Neuronal stem cell (in vitro differentiated cells): Measurements from ENCODE around the gene ROCK1.

Experiments
- DNase-seq: peaks from one replicate; pipeline ENCODE4 v3.0.0-alpha.2; 2013; ENCODE audit warnings: low spot score
- H2AFZ ChIP-seq: one replicate; pipeline ENCODE4 v1.6.1; 2013; ENCODE audit warnings: mild to moderate bottlenecking, low read length, inconsistent platforms
- H2AK5ac ChIP-seq: 2 replicates; pipeline ENCODE4 v1.6.1; 2013; ENCODE audit warnings: low read depth, mild to moderate bottlenecking, inconsistent platforms, low read length, moderate library complexity, mixed read lengths
- H2BK120ac ChIP-seq: 2 replicates; pipeline ENCODE4 v1.6.1; 2013; ENCODE audit warnings: low read depth, mild to moderate bottlenecking, inconsistent platforms, low read length, moderate library complexity, mixed read lengths
- H2BK12ac ChIP-seq: one replicate; pipeline ENCODE4 v1.6.1; 2013; ENCODE audit warnings: low read length, inconsistent platforms
- H2BK15ac ChIP-seq: 2 replicates; pipeline ENCODE4 v1.6.1; 2013; ENCODE audit warnings: mild to moderate bottlenecking, low read length, inconsistent platforms, mixed read lengths
- H2BK5ac ChIP-seq: one replicate; pipeline ENCODE4 v1.6.1; 2013; ENCODE audit warnings: inconsistent platforms, mild to moderate bottlenecking, low read length, moderate library complexity
- H3K14ac ChIP-seq: one replicate; pipeline ENCODE4 v1.6.1; 2013; ENCODE audit warnings: low read length, inconsistent platforms
- H3K18ac ChIP-seq: 2 replicates; pipeline ENCODE4 v1.6.1; 2013; ENCODE audit warnings: low read length, inconsistent platforms
- H3K23ac ChIP-seq: 2 replicates; pipeline ENCODE4 v1.6.1; 2013; ENCODE audit warnings: low read depth, mild to moderate bottlenecking, mixed read lengths, low read length, inconsistent platforms; ENCODE audit not compliant: poor library complexity
- H3K27ac ChIP-seq: replicated peaks from 3 replicates; pipeline ENCODE4 v1.5.1; 2013; ENCODE audit warnings: low read length, inconsistent platforms
- H3K27me3 ChIP-seq, 3 experiments: 2 replicates each; pipeline ENCODE4 v1.6.1; 2013; ENCODE audit warnings: low read length in 3 of 3, mild to moderate bottlenecking in 2 of 3, inconsistent platforms in 1 of 3, low read depth in 1 of 3, mixed read lengths in 1 of 3, moderate library complexity in 1 of 3; ENCODE audit not compliant: control insufficient read depth in 3 of 3, insufficient read depth in 3 of 3
- H3K36me3 ChIP-seq, 2 donors: replicated peaks in 1 of 2; 2 replicates each; pipeline ENCODE4 v1.6.1; 2013; ENCODE audit warnings: low read length in 2 of 2; ENCODE audit not compliant: control insufficient read depth in 2 of 2, insufficient read depth in 2 of 2
- H3K4ac ChIP-seq: 2 replicates; pipeline ENCODE4 v1.6.1; 2013; ENCODE audit warnings: inconsistent platforms, mild to moderate bottlenecking, low read length, moderate library complexity
- H3K4me1 ChIP-seq, 2 donors: 1 replicate in 1 of 2; 2 replicates in 1 of 2; pipeline ENCODE4 v1.6.1; 2013; ENCODE audit warnings: low read length in 2 of 2, low read depth in 1 of 2; ENCODE audit not compliant: control insufficient read depth in 2 of 2, insufficient read depth in 1 of 2
- H3K4me2 ChIP-seq: one replicate; pipeline ENCODE4 v1.6.1; 2013; ENCODE audit warnings: mild to moderate bottlenecking, low read length, inconsistent platforms; ENCODE audit not compliant: insufficient read depth, poor library complexity, severe bottlenecking
- H3K4me3 ChIP-seq, 2 donors: 2 replicates each; pipeline ENCODE4 v1.5.1; 2013; ENCODE audit warnings: low read length in 2 of 2, mild to moderate bottlenecking in 2 of 2, inconsistent platforms in 1 of 2, moderate library complexity in 1 of 2
- H3K79me1 ChIP-seq: one replicate; pipeline ENCODE4 v1.6.1; 2013; ENCODE audit warnings: low read depth, mild to moderate bottlenecking, inconsistent platforms, low read length, moderate library complexity
- H3K9ac ChIP-seq: one replicate; pipeline ENCODE4 v1.6.1; 2013; ENCODE audit warnings: mild to moderate bottlenecking, low read depth, low read length, inconsistent platforms; ENCODE audit not compliant: poor library complexity
- H3K9me3 ChIP-seq, 2 donors: replicated peaks in 1 of 2; 2 replicates each; pipeline versions ENCODE3 to v1.6.1; 2013; ENCODE audit warnings: low read length in 2 of 2, mild to moderate bottlenecking in 2 of 2, inconsistent platforms in 1 of 2, low read depth in 1 of 2, mixed read lengths in 1 of 2, moderate library complexity in 1 of 2; ENCODE audit not compliant: control insufficient read depth in 2 of 2, insufficient read depth in 1 of 2
- H4K8ac ChIP-seq: one replicate; pipeline ENCODE4 v1.6.1; 2013; ENCODE audit warnings: low read depth, mild to moderate bottlenecking, inconsistent platforms, low read length, moderate library complexity
- H4K91ac ChIP-seq: one replicate; pipeline ENCODE4 v1.6.1; 2013; ENCODE audit warnings: low read length, low read depth, mild to moderate bottlenecking, inconsistent platforms; ENCODE audit not compliant: poor library complexity
- WGBS, 2 donors: extraction: QIAGEN DNeasy Blood & Tissue Kit; methylation state at CpG; one replicate each; pipeline ENCODE4 v1.1.7; 2013; ENCODE audit warnings: missing lambda C conversion rate in 2 of 2, mixed read lengths in 1 of 2; ENCODE audit not compliant: insufficient read length in 2 of 2, insufficient replicate concordance in 1 of 2; ENCODE audit errors: extremely low coverage in 2 of 2; 5-methylcytosine and 5-hydroxymethylcytosine counted together

ROCK1 gene

DNA sequence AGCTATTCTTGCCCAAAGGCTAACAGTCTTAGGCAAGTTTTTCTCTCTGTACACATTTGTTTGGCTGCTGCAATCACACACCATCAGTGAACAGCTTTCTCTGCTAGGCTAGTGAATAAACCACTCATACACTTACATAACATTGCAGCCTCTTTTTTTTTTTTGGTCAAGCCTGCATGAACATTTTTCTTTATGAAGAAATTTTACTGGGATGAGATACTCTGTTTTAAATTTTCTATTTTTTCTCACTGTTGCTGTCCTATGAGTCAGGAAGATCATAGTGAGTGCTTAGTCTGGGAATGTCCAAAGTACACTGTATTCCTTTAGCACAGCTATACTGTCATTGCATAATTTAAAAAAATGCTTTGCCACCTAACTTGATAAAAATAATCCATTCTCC, 58.5 kb downstream of the ROCK1 start:
- Histone ChIP-seq H3K4me1 (peaks cover 0 to 2% of the 10 kb centered on the region in 2 donors), H4K8ac (no peak overlapping the region), H3K27ac (no peak overlapping the region), H3K4me2 (no peak overlapping the region), H2BK15ac (no peak overlapping the region), H4K91ac (no peak overlapping the region), H3K9me3 (no peaks in the 10 kb centered on the region), H3K23ac (no peak overlapping the region), H3K4me3 (no peak overlapping the region), H3K4ac (no peak overlapping the region), H2AK5ac (no peak overlapping the region), H2BK120ac (no peak overlapping the region), H3K79me1 (no peaks in the 10 kb centered on the region), H2BK12ac (no peak overlapping the region), H3K36me3 (peaks cover 0 to 10% of the 10 kb centered on the region in 2 donors), H3K9ac (no peak overlapping the region), H3K18ac (no peak overlapping the region), H2BK5ac (no peak overlapping the region), H3K27me3 (no peaks in the 10 kb centered on the region), H2AFZ (no peak overlapping the region), H3K14ac (no peak overlapping the region)
- no peak for DNase-seq

- no CpG with 5 or more reads among the region's 5 CpGs for WGBS, 2 donors
- Histone ChIP-seq H2AK5ac (no peak overlapping the region), H3K14ac (no peak overlapping the region), H3K4me1 (peaks cover 0 to 2% of the 10 kb centered on the region in 2 donors), H3K4ac (no peak overlapping the region), H4K8ac (no peak overlapping the region), H3K9me3 (no peaks in the 10 kb centered on the region), H2BK12ac (no peak overlapping the region), H3K4me2 (no peak overlapping the region), H3K4me3 (no peak overlapping the region), H4K91ac (no peak overlapping the region), H3K27me3 (no peaks in the 10 kb centered on the region), H3K36me3 (peaks cover 0 to 15% of the 10 kb centered on the region in 2 donors), H2BK5ac (no peak overlapping the region), H2BK120ac (no peak overlapping the region), H3K9ac (no peak overlapping the region), H2AFZ (no peak overlapping the region), H2BK15ac (no peak overlapping the region), H3K79me1 (no peaks in the 10 kb centered on the region), H3K18ac (no peak overlapping the region), H3K27ac (no peak overlapping the region), H3K23ac (no peak overlapping the region)
- DNase-seq, result no peak
Measured at GRCh38 chr18:21052385-21052784, 59.2 kb downstream of the ROCK1 start.

DNA sequence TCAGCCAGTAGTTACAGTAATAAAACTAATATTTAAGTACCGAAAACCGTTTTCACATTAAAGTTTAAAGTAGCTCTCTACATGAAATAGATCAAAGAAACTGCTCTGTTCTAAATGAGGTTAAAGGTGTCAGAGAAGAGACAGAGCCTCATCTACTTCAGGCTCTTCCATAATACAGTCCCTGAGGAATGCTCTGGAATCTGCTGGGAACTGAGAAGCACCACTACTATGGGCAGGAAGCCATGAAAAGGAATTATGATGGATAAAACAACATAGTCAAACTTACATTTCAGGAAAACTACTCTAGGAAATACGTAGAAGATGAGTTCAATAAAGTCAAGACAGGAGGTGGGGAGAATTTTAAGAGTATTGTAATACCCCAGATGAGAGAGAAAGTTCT, 60.0 kb downstream of the ROCK1 start:
- Histone ChIP-seq H3K23ac (no peak overlapping the region), H2AK5ac (no peak overlapping the region), H3K4ac (no peak overlapping the region), H3K18ac (no peak overlapping the region), H3K4me2 (no peak overlapping the region), H3K27me3 (no peaks in the 10 kb centered on the region), H2BK120ac (no peak overlapping the region), H3K4me1 (peaks cover 0 to 2% of the 10 kb centered on the region in 2 donors), H3K9me3 (no peaks in the 10 kb centered on the region), H3K4me3 (no peak overlapping the region), H2BK12ac (no peak overlapping the region), H3K79me1 (no peaks in the 10 kb centered on the region), H3K14ac (no peak overlapping the region), H3K36me3 (peaks cover 0 to 22% of the 10 kb centered on the region in 2 donors), H4K8ac (no peak overlapping the region), H2BK15ac (no peak overlapping the region), H3K9ac (no peak overlapping the region), H3K27ac (no peak overlapping the region), H2BK5ac (no peak overlapping the region), H2AFZ (no peak overlapping the region), H4K91ac (no peak overlapping the region)
- no peak for DNase-seq
- no CpG with 5 or more reads among the region's 3 CpGs for WGBS, 2 donors

- Histone ChIP-seq H3K4me3 (no peak overlapping the region), H3K4ac (no peak overlapping the region), H3K4me1 (peaks cover 0 to 2% of the 10 kb centered on the region in 2 donors), H3K9me3 (no peaks in the 10 kb centered on the region), H3K79me1 (no peaks in the 10 kb centered on the region), H4K91ac (no peak overlapping the region), H2AK5ac (no peak overlapping the region), H2BK5ac (no peak overlapping the region), H3K36me3 (peaks cover 0 to 35% of the 10 kb centered on the region in 2 donors), H2BK15ac (no peak overlapping the region), H2AFZ (no peak overlapping the region), H2BK12ac (no peak overlapping the region), H2BK120ac (no peak overlapping the region), H3K4me2 (no peak overlapping the region), H3K27me3 (no peaks in the 10 kb centered on the region), H3K23ac (no peak overlapping the region), H3K18ac (no peak overlapping the region), H4K8ac (no peak overlapping the region), H3K27ac (no peak overlapping the region), H3K9ac (no peak overlapping the region), H3K14ac (no peak overlapping the region)
- no CpG with 5 or more reads among the region's 1 CpG for WGBS, 2 donors
- no peak for DNase-seq
Measured at GRCh38 chr18:21049306-21049705, 62.3 kb downstream of the ROCK1 start.
